GM23338 (cell line): ENCODE results near the gene PSMA8. TPM values are rescaled to one million over a fixed set of nuclear protein-coding genes. Genes with fewer than 3 reads are reported as not detected.

Source experiments
- ATAC-seq: fragments of 200-7000 bp; cut with Tn5 transposase; 3 replicates; pipeline ENCODE4 v1.9.1; 2020
- DNase-seq: peaks from one replicate; pipeline ENCODE4 v3.0.0-alpha.2; 2015; ENCODE audit warnings: low spot score
- H2AFZ ChIP-seq: fragments of 200-600 bp; sonication (generic); 2 replicates; pipeline ENCODE4 v1.8.0; 2016; ENCODE audit warnings: antibody characterized with exemption, mild to moderate bottlenecking, moderate library complexity
- H3F3A ChIP-seq: fragments of 200-600 bp; sonication (generic); replicated peaks from 2 replicates; pipeline ENCODE4 v1.8.0; 2017; ENCODE audit warnings: antibody characterized with exemption, mixed run types, low read depth
- H3K27ac ChIP-seq: fragments of 200-600 bp; sonication (generic); 2 replicates; pipeline ENCODE4 v1.6.1; 2016; ENCODE audit warnings: low read depth
- H3K27me3 ChIP-seq: fragments of 200-600 bp; sonication (generic); 2 replicates; pipeline ENCODE4 v1.8.0; 2016; ENCODE audit warnings: mild to moderate bottlenecking, mixed run types, moderate library complexity; ENCODE audit not compliant: insufficient read depth
- H3K36me3 ChIP-seq: fragments of 200-600 bp; sonication (generic); 2 replicates; pipeline ENCODE4 v1.8.0; 2016; ENCODE audit warnings: mild to moderate bottlenecking; ENCODE audit not compliant: insufficient read depth
- H3K4me1 ChIP-seq: fragments of 200-600 bp; sonication (generic); 2 replicates; pipeline ENCODE4 v1.8.0; 2016; ENCODE audit warnings: mild to moderate bottlenecking, moderate library complexity; ENCODE audit not compliant: insufficient read depth
- H3K4me2 ChIP-seq: fragments of 200-600 bp; sonication (generic); 2 replicates; pipeline ENCODE4 v1.7.1; 2017; ENCODE audit warnings: mixed run types
- H3K4me3 ChIP-seq: fragments of 200-600 bp; sonication (generic); 2 replicates; pipeline ENCODE4 v1.6.1; 2016; ENCODE audit warnings: mixed run types
- H3K79me2 ChIP-seq: fragments of 200-600 bp; sonication (generic); replicated peaks from 2 replicates; pipeline ENCODE4 v1.8.0; 2017; ENCODE audit warnings: mild to moderate bottlenecking; ENCODE audit not compliant: insufficient read depth
- H3K9me2 ChIP-seq: fragments of 200-600 bp; sonication (generic); 2 replicates; pipeline ENCODE4 v1.8.0; 2017; ENCODE audit not compliant: insufficient read depth
- H4K20me1 ChIP-seq: fragments of 200-600 bp; sonication (generic); replicated peaks from 2 replicates; pipeline ENCODE4 v1.8.0; 2017; ENCODE audit warnings: mild to moderate bottlenecking; ENCODE audit not compliant: insufficient read depth
- H3K27ac Mint-ChIP-seq: 2 replicates; pipeline ENCODE4 v1.8.0; 2020; ENCODE audit warnings: inconsistent platforms, mild to moderate bottlenecking, moderate library complexity, mixed read lengths
- H3K27me3 Mint-ChIP-seq: 3 replicates; pipeline ENCODE4 v1.8.0; 2022; ENCODE audit warnings: low read depth, mild to moderate bottlenecking, moderate library complexity, mixed read lengths, inconsistent platforms; ENCODE audit not compliant: insufficient read depth, poor library complexity
- H3K36me3 Mint-ChIP-seq: 3 replicates; pipeline ENCODE4 v1.8.0; 2021; ENCODE audit warnings: low read depth, mild to moderate bottlenecking, inconsistent platforms, moderate library complexity, mixed read lengths
- H3K4me1 Mint-ChIP-seq: 3 replicates; pipeline ENCODE4 v1.8.0; 2020; ENCODE audit warnings: mild to moderate bottlenecking, inconsistent platforms, mixed read lengths
- H3K4me3 Mint-ChIP-seq: 3 replicates; pipeline ENCODE4 v1.8.0; 2021; ENCODE audit warnings: moderate library complexity, mild to moderate bottlenecking, inconsistent platforms, mixed read lengths
- H3K9me3 Mint-ChIP-seq: 3 replicates; pipeline ENCODE4 v1.8.0; 2020; ENCODE audit warnings: moderate library complexity, mild to moderate bottlenecking, inconsistent platforms, mixed read lengths
- CREB1 ChIP-seq: fragments of 250-450 bp; sonication (Bioruptor Pico); IDR thresholded peaks from 2 replicates; pipeline ENCODE4 v1.5.0; 2020; ENCODE audit warnings: low read depth, mild to moderate bottlenecking, moderate library complexity
- CTCF ChIP-seq, 2 experiments: fragments of 200-600 bp in 1 of 2; sonication (generic) in 1 of 2; conservative IDR thresholded peaks; 2 replicates each; pipeline versions ENCODE4 v1.5.1 to v1.6.1; 2016 to 2017; ENCODE audit warnings: antibody characterized with exemption in 2 of 2, low read depth in 2 of 2, mild to moderate bottlenecking in 2 of 2, moderate library complexity in 1 of 2
- EZH2 ChIP-seq: fragments of 200-600 bp; sonication (generic); IDR thresholded peaks from one replicate; pipeline ENCODE4 v1.8.0; 2017; ENCODE audit warnings: antibody characterized with exemption, mild to moderate bottlenecking, low read depth; ENCODE audit not compliant: unreplicated experiment
- EZH2phosphoT487 ChIP-seq: fragments of 200-600 bp; sonication (generic); IDR thresholded peaks from one replicate; pipeline ENCODE4 v1.8.1; 2018; ENCODE audit warnings: antibody characterized with exemption; ENCODE audit not compliant: unreplicated experiment
- JUNB ChIP-seq: IDR thresholded peaks from one replicate; pipeline ENCODE4 v1.6.1; 2016; ENCODE audit warnings: antibody characterized with exemption; ENCODE audit not compliant: unreplicated experiment
- NANOG ChIP-seq: IDR thresholded peaks from 2 replicates; pipeline ENCODE4 v1.6.1; 2016; ENCODE audit warnings: antibody characterized with exemption, borderline replicate concordance
- POLR2AphosphoS5 ChIP-seq: IDR thresholded peaks from 2 replicates; pipeline ENCODE4 v1.6.1; 2016; ENCODE audit warnings: antibody characterized with exemption, low read depth
- REST ChIP-seq: IDR thresholded peaks from one replicate; pipeline ENCODE4 v1.6.1; 2018; ENCODE audit warnings: antibody characterized with exemption; ENCODE audit not compliant: unreplicated experiment
- STAT1 ChIP-seq: IDR thresholded peaks from one replicate; pipeline ENCODE4 v1.6.1; 2016; ENCODE audit warnings: antibody characterized with exemption; ENCODE audit not compliant: unreplicated experiment
- ZNF114 ChIP-seq: fragments of 250-450 bp; sonication (Bioruptor Pico); IDR thresholded peaks from 2 replicates; pipeline ENCODE4 v1.5.0; 2020; ENCODE audit warnings: mild to moderate bottlenecking, moderate library complexity
- ZNF331 ChIP-seq: fragments of 250-450 bp; sonication (Bioruptor Pico); IDR thresholded peaks from 2 replicates; pipeline ENCODE4 v1.5.0; 2020; ENCODE audit warnings: low read depth, mild to moderate bottlenecking, moderate library complexity
- ZNF462 ChIP-seq: fragments of 250-450 bp; sonication (Bioruptor Pico); IDR thresholded peaks from 2 replicates; pipeline ENCODE4 v1.5.0; 2020; ENCODE audit warnings: mild to moderate bottlenecking, moderate library complexity
- polyA plus RNA-seq: library from polyadenylated mRNA; unstranded; fragments of >200 nt; fragmentation: Nextera tagmentation; extraction: Ambion mirVana; gene quantifications from 2 replicates; pipeline ENCODE4 v1.2.1, GENCODE V29; 2016
- total RNA-seq: library from RNA; depleted of rRNA; stranded (reverse); fragments of >200 nt; shearing (Covaris generic); gene quantifications from 2 replicates; pipeline ENCODE4 v1.2.3, GENCODE V29; 2014

The PSMA8 gene
- total and polyA plus RNA-seq, 2 experiments from 2014 or later: not detected

- TF ChIP-seq NANOG: no peak
- TF ChIP-seq CTCF (conservative IDR thresholded peaks at IDR 0.05; ENCODE audit: low read depth in 2 of 2): no peak
- no peak for TF ChIP-seq ZNF114 (CRISPR knock-in tag)
- TF ChIP-seq POLR2AphosphoS5: no peak
- no peak for TF ChIP-seq EZH2phosphoT487
Observed at GRCh38 chr18:26104035-26104434, 29.6 kb upstream of the PSMA8 start (continued).

- Histone ChIP-seq H2AFZ (no peak overlapping the region), H3K4me3 (no peak overlapping the region), H3K79me2 (no peaks in the 10 kb centered on the region), H3F3A (no peaks in the 10 kb centered on the region), H3K27me3 (no peaks in the 10 kb centered on the region), H3K9me2 (no peaks in the 10 kb centered on the region; the same call in 1 of the 2 replicates), H4K20me1 (no peaks in the 10 kb centered on the region), H3K4me2 (no peak overlapping the region), H3K4me1 (no peaks in the 10 kb centered on the region), H3K27ac (no peak overlapping the region), H3K36me3 (no peaks in the 10 kb centered on the region)
- Mint-ChIP-seq H3K4me1 (no peaks in the 10 kb centered on the region), H3K9me3 (peaks cover 15% of the 10 kb centered on the region), H3K4me3 (no peak overlapping the region), H3K36me3 (peaks cover 7% of the 10 kb centered on the region), H3K27ac (no peak overlapping the region), H3K27me3 (peaks cover 5% of the 10 kb centered on the region)
- DNase-seq: no peak
- no peak for ATAC-seq
- no peak for TF ChIP-seq EZH2phosphoT487
- no peak for TF ChIP-seq REST
- no peak for TF ChIP-seq NANOG
- no peak for TF ChIP-seq STAT1
- no peak for TF ChIP-seq ZNF462 (CRISPR knock-in tag)
- TF ChIP-seq JUNB: no peak
- no peak for TF ChIP-seq EZH2
- no peak for TF ChIP-seq ZNF114 (CRISPR knock-in tag)
- TF ChIP-seq CREB1 (CRISPR knock-in tag): no peak
- TF ChIP-seq ZNF331 (CRISPR knock-in tag): no peak
- TF ChIP-seq CTCF (conservative IDR thresholded peaks at IDR 0.05; ENCODE audit: low read depth in 2 of 2): no peak
Observed at GRCh38 chr18:26119246-26119645, 14.4 kb upstream of the PSMA8 start.
